CD4-positive, alpha-beta T cell treated with Interleukin-1 beta for 1 hour (primary cell): ENCODE results near the gene LRRTM4.
"Not testable (repeated sequence)": the region's sequence is repeated elsewhere in the genome, so short reads cannot be mapped to it uniquely, and the experiment has no call there.

Experiments
- DNase-seq, 2 donors: peaks; one replicate each; pipeline ENCODE4 v3.0.0-alpha.2; 2020 to 2022

The LRRTM4 gene

DNA sequence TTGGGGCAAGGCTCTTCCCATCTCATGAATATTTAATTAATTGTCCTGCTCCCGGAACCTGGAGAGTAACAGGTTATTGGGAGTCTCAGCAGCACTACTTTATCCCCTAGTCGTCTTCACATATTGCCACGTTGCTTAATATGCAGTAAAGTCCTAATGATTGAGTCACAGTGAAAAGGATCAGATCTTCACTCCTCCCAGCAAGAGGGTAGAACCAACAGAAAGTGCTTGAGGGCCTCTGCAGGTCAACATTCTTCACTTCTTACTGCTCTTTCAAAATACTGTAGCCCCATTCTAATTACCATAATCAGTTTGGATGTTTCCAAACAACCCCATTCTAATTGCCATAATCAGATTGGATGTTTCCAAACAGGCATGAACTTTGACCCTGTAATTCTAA lies 801.0 kb downstream of the LRRTM4 start:
- no peak for DNase-seq

DNA sequence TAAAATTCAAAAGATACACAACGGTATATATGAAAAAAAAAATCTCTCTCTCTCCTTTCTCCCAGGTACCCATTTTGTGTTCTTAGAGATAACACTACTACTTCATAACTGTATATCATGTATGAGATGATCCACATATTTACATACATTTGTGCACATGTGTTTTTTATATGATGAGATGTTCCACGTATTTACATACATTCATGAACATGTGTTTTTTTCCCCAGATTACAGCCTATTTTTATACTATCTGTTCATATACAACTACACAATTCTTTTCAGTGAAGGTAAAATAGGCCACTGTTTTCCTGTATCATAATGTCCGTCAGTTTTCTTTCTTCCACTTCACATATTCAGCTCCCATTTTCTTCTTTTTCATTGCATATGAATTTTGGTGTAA lies 808.9 kb downstream of the LRRTM4 start:
- no peak for DNase-seq

- no peak for DNase-seq
Measured at GRCh38 chr2:76711490-76711889, 810.7 kb downstream of the LRRTM4 start.

DNA sequence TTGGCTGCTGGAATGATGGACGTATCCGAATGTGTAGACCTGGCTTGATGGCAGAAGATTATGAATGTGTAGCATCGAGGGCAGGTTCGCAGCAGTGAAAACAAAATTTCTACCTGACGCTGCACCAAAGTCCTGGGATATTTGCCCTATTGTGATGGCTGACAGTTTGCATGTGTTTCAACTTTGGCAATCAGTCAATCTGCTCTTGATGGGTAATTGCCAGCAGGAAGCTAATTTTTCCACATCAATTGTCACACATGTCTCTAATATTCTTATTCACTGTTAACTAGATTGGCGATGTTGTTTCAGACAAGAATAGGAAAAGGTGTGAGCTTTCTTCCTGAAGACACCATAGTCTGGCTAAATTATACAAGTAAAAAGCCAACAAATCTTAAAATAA lies 821.3 kb downstream of the LRRTM4 start:
- DNase-seq, result no peak

DNA sequence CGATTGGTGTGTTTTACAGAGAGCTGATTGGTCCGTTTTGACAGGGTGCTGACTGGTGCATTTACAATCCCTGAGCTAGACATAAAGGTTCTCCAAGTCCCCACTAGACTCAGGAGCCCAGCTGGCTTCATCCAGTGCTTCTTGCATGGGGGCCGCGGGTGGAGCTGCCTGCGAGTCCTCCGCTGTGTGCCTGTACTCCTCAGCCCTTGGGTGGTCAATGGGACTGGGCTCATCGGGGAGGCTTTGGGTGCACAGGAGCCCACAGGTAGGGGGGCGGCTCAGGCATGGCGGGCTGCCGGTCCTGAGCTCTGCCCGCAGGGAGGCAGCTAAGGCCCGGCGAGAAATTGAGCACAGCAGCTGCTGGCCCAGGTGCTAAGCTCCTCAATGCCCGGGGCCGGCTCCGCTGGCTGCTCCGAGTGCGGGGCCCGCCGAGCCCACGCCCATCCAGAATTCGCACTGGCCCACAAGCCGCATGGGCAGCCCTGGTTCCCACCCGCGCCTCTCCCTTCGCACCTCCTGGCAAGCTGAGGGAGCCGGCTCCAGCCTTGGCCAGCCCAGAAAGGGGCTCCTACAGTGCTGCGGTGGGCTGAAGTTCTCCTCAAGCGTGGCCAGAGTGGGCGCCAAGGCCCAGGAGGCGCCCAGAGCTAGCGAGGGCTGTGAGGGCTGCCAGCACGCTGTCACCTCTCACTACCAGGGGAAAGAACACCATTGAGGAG lies 824.0 kb downstream of the LRRTM4 start:
- DNase-seq, result not testable (repeated sequence)
